Activated CD4-positive, alpha-beta T cell treated with anti-CD3 and anti-CD28 coated beads, Interleukin-2, amount 50 U/mL, for 48 hours (primary cell): Measurements from ENCODE around the gene C3orf52.
"Not testable (repeated sequence)": the region's sequence is repeated elsewhere in the genome, so short reads cannot be mapped to it uniquely, and the experiment has no call there.

Experiments used
- DNase-seq, 2 experiments: peaks; one replicate each; pipeline ENCODE4 v3.0.0-alpha.2; 2020

C3orf52 gene

GRCh38 chr3:112086076-112086854 is at the start of gene C3orf52:
Gene C3orf52 (plus strand): TSS chr3:112086389. CDS start chr3:112086408, 19 bp downstream.
- DNase-seq: peak; percentile 68 to 76

GRCh38 chr3:112037194-112037593 is 49.0 kb upstream of the C3orf52 start:
- DNase-seq: not testable (repeated sequence)

GRCh38 chr3:112038863-112039262 is 47.3 kb upstream of the C3orf52 start:
- no peak for DNase-seq

GRCh38 chr3:112041321-112041720 is 44.9 kb upstream of the C3orf52 start:
- no peak for DNase-seq

GRCh38 chr3:112042842-112043280 is 43.3 kb upstream of the C3orf52 start:
- DNase-seq: no peak

GRCh38 chr3:112043621-112044201 is 42.5 kb upstream of the C3orf52 start:
- DNase-seq: peak; percentile 22 to 41

GRCh38 chr3:112046599-112046998 is 39.6 kb upstream of the C3orf52 start:
- DNase-seq: no peak

GRCh38 chr3:112047264-112047663 is 38.9 kb upstream of the C3orf52 start:
- no peak for DNase-seq

GRCh38 chr3:112048911-112049310 is 37.3 kb upstream of the C3orf52 start:
- no peak for DNase-seq

- DNase-seq: no peak
Observed at GRCh38 chr3:112053229-112053628, 33.0 kb upstream of the C3orf52 start.

- DNase-seq: peak; percentile 9 to 31
Observed at GRCh38 chr3:112056451-112056929, 29.7 kb upstream of the C3orf52 start.

- no peak for DNase-seq
Observed at GRCh38 chr3:112059497-112059896, 26.7 kb upstream of the C3orf52 start.

- DNase-seq: no peak
Observed at GRCh38 chr3:112061152-112061551, 25.0 kb upstream of the C3orf52 start.

GRCh38 chr3:112072387-112073060 is 13.7 kb upstream of the C3orf52 start:
- peak; percentile 59 to 72 for DNase-seq

GRCh38 chr3:112074006-112074405 is 12.2 kb upstream of the C3orf52 start:
- DNase-seq: no peak

GRCh38 chr3:112074616-112075497 is 11.3 kb upstream of the C3orf52 start:
- DNase-seq: peak; percentile 18 to 19

- no peak for DNase-seq
Observed at GRCh38 chr3:112078125-112079083, 7.8 kb upstream of the C3orf52 start.

- no peak for DNase-seq
Observed at GRCh38 chr3:112083239-112083638, 3.0 kb upstream of the C3orf52 start.

- DNase-seq: no peak
Observed at GRCh38 chr3:112084980-112085705, 1.0 kb upstream of the C3orf52 start.

GRCh38 chr3:112085735-112086075 is 484 bp upstream of the C3orf52 start:
- no peak for DNase-seq
